HG03571 (cell line): Measurements from ENCODE around the gene NR3C1.
A peak's percentile ranks its signal among the peaks of the same experiment; 100 is the strongest.

Source experiments
- ATAC-seq: cut with Tn5 transposase; IDR thresholded peaks from one replicate; pipeline ENCODE4 v1.9.1; 2021; ENCODE audit not compliant: unreplicated experiment

The NR3C1 gene

DNA sequence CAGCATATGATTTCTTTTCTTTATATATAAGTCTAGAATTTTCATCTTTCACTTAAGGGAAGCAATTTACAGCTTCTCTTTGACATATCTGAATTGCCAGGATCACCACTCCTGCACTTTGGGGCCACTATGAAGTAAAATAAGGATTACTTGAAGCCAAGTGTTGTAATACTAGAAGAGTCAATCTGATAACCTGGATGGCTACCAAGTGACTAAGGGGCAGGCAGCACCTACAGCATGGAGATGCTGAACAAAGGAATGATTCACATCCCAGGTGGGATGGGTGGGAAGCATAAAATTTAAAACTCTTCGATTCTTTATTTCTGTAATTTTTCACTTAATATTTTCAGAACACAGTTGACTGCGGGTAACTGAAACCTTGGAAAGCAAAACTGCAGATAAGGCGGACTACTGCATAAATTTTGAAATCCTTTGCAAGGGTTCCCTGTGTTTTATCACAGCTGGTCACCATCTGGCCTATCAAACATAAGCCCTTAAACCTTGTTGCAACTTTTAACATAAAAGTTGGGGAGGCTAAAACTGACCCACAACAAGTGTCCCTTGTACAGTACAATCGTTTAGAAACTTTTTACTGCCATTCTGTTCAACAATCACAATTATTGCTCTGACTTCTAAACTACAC lies 31.2 kb downstream of the NR3C1 start:
- no peak for ATAC-seq

DNA sequence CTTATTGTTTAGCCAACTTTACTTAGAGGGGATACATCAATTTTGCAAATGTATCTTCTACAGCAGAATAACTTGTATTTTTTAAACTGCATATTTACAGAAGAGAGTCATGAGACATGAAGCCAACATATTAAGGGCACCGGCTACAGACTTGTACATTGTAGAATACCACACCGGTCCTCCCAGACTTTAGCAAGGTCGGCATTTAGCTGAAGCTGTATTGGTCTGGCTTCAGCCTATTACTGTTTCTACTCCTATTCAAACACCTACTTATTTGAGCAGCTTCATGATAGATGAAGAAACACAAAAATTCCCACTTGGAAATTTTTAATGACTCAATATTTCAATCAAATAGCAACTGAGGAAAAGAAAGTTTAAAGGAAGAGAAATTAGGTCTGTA lies 33.0 kb downstream of the NR3C1 start:
- ATAC-seq = no peak

DNA sequence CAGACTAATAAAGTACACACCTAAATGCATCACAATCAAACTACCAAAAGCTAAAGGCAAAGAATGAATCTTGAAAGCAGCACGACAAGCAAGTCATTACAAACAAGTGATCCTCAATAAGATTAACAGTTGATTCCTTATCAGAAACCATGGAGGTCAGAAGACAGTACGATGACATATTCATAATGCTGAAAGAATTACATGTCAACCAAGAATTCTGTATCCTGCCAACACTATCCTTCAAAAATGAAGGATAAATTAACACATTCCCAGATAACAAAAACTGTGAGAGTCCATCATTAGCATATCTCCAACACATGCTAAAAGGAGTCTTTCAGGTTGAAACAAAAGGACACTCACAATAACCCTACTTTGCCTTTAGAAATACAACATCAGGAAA lies 39.4 kb downstream of the NR3C1 start:
- no peak for ATAC-seq

DNA sequence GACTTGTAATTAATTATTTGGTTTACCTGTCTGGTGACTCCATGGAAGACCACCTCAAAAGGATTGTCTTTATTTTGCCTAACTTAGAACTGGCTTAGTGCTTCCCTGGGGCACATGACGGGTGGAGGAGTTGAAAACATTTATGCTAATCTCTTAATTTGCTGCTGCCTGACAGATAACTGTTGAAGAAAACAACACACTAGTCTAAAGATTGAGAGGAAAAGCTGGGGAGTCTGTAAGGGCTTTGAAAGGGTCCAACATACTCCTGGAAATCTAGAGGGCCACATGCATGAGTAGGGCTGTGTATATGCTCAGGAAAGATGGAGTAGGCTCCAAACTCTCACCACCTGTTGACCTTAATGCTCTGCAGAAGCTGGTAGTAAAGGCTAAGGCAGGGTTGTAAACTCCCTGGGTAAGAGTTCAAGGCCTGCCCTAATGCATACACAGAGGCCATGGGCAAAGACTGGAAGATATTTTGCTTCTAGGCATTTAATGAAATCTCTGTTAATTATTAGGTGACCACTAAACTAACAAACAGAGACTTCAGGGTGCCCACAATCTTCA lies 40.7 kb downstream of the NR3C1 start:
- no peak for ATAC-seq

DNA sequence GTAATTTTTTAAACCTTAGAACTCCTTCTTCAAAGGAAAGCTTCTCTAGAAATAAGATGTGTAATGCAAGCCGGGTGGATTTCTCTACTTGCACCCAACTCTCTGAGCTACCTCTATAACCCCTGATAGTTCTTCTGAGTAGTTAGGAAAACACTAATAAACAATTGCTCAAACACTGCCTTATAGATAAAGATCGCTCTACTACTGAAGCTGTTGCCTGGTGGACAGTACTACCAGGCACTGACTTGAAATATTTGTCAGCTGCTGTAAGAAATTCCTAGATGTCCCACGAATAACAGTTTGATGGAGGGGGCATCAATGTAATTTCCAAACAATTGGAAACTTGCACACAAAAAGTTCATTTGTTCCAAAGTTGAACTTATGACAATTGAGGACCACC lies 42.0 kb downstream of the NR3C1 start:
- ATAC-seq = no peak

DNA sequence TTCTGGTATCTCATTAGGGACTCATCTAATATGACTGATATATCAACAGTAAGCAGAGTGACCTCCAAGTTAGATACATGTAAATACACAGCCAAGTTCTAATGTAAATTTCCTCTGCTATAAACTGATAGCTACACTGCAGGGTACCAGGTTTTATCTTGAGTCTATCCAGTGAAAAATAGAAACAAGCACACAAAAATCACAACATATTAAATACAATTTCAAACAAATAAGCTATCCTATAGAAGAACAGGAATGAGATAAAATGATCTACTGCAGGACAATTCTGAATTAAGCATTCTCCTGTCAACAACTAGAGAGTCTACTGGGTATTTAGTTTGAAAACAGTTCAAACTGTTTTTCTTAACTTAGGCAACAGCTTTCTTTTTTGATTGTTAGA lies 42.7 kb downstream of the NR3C1 start:
- ATAC-seq = no peak

DNA sequence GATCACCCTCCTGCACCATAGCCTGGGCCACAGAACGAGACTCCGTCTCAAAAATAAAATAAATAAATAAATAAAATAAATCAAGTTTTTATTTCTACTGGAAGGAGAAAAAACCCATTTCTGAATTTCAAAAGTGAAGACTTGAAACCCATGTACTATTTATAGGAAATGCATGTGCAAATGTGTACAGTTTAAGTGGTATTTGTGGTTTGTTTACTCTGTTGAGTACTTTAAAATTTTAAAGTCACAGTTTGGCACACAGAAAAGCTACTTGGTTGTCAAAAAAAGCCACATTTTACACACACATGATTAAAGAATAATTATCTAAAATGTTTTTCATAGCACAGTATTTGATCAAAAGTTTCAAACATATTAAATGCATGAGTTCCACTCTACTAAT lies 43.6 kb downstream of the NR3C1 start:
- ATAC-seq = peak; percentile 54

DNA sequence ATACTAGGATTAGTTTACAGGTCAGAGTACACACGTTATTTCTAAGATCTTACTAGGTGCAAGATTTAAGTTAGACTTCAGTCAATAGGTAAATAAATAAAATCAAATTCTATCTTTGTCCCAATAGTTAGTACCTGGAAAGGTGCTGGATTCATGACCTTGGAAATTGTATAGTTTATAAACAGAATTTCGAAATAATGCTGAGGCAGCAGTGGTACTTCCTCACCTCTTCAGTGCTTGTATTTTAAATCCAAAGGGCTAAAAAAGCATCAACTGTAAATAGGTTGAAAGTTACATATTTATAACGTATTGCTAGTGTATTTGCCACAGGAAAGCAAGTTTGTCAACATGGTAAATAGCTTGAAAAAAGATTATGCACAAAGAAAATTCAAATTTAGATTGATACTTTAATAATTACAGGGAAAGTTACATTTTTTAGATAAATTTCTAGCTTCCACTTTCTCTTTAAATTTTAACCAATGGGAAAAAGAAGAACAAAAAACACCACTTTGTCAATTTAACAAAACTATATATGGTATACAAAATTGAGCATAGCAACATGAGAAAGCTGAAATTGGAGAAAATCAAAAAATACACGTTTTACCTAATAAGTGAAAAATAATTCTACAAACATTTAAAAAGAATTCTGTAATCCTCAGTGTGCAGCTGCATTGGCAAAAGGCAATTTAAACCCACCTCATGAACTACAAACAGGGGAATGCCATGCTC lies 46.5 kb downstream of the NR3C1 start:
- ATAC-seq = no peak

DNA sequence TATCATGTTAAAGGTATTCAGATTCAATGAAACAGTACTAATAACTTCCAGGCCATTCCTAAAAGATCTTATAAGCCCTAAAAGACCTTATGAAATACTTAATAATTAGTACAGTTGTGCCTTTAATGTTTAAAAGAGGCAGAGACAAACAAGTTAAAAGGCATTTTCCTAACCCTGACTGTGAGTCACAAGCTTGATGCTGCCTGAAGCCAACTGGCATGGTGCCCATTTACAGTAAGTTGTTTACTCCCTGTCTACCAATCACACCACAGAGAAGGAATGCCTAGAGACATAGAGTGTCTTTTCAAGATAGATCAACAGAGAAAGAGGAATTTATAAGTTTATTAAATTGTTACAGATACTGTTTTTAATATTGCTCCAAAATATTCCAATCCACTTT lies 47.8 kb downstream of the NR3C1 start:
- ATAC-seq = no peak

DNA sequence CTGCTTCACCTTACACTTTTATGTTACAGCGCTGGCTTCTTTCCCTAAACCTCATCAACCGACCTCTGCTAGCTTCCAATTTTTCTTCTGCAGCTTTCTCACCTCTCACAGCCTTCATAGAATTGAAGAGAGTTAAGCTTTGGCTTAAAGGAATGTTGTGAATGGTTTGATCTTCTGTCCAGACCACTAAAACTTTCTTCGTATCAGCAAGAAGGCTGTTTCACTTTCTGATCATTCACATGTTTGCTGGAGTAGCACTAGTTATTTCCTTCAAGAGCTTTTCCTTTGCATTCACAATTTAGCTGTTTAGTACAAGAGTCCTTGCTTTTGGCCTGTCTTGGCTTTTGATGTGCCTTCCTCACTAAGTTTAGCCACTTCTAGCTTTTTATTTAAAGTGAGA lies 49.5 kb downstream of the NR3C1 start:
- ATAC-seq = no peak

DNA sequence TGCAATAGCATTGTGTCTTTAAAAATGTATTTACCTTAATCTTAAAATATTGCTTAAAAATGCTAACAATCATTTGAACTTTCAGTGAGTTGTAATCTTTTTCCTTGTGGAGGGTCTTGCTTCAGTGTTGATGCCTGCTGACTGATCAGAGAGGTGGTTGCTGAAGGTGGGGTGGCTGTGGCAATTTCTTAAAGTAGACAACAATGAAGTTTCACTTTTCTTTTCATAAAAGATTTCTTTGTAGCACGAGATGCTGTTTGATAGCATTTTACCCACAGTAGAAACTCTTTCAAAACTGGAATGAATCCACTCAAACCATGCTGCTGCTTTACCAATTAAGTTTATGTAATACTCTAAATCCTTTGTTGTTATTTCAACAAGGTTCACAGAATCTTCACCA lies 50.8 kb downstream of the NR3C1 start:
- no peak for ATAC-seq

DNA sequence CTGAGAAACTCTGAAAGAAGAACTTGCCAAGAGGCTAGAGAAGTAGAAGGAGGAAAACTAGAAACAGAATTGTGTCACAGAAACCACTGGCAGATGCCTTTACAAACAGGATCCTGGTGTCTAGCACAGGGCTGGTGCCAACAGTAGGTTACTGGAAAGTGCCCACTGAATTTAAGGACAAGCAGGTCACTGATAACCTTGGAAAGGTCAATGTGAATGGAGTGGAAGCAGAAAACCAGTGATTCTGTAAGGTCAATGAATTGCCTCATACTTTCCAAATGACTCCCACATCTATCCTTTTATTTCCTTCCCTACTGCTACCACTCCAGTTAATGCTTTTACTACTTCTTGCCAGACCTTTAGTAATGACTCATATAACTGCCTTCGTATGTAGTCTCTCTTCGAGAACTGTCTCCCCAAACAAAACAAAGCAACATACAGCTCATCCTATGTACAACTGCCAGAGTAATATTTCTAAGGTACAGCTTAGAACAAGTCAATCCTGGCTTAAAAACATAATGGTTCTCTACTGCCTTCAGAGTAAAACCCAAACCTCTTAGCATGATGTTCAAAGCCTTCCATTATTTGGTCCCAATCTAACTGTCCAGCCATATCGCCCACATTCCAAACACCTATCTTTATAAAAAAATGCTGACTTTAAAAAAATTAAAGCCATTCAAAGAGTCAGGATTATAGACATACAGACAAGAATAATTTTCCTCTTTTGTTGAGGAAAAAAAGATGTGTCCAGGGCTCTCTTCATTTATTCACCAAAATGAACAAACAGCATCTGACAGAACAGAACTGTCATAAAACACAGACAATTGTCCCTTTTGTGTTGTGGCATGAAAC lies 52.5 kb downstream of the NR3C1 start:
- no peak for ATAC-seq

DNA sequence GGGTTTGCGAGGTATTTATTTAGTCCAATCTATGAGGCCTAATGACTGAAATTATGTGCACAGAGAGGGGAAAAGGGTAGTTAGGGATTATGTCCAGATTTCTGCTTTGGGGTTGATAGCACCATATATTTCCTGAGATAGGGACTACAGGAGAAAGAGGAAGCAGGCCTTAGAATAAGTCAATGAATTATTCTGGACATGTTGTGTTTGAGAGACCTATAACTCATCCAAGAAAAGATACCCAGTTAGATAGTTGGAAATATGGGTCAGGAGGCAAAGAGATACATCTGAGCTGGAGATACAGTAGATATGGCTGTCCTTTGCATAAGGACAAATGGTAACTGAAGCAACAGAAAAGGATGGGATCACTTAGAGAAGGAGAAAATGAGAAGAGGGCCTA lies 53.1 kb downstream of the NR3C1 start:
- ATAC-seq = no peak

DNA sequence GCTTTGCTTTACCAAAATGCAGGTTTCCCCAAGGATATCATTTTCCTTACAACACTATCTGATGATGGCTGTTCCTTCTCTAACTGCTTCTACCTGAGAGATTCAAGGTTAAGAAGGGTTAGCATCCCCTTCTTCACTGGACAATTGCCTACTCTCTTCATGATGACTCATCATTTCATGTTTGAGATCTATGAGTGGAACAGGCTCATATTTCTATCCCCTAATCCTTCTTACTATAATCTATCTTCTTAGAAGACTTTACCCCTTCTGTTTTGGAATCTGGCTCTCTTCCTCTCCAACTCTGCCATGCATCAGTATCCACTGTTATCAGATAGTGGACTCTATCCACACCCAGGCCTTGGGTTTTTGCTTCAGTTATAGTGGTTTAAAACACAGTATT lies 54.3 kb downstream of the NR3C1 start:
- no peak for ATAC-seq

DNA sequence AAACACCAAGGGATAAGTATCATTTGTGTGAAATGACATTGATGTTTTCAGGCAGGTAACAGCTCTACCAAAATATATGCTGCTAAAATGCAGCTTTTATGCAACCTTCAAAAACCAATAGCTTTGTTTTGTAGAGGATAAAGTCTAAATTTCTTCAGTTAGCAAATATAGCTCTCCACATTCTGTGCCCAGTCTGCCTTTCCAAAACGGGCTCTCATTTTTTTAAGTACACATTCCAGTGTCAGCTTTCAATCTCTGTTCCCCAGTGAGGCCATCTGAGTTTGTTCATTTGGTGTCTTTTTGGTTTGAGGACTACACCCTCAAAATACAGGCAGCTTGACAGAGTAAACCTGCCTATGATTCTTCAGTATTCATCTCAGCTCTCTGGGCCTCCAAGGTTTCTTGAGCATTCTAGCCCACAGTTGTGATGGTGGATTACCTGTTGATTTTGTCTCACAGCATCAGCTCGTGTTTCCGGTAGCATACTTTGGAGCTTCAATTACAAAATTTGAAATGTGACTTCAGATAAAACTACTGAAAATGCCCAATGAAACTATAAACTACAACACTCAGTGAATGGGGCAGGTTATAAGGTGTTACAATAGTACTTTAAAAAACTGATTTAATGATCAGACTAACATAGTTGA lies 55.7 kb downstream of the NR3C1 start:
- ATAC-seq = no peak

DNA sequence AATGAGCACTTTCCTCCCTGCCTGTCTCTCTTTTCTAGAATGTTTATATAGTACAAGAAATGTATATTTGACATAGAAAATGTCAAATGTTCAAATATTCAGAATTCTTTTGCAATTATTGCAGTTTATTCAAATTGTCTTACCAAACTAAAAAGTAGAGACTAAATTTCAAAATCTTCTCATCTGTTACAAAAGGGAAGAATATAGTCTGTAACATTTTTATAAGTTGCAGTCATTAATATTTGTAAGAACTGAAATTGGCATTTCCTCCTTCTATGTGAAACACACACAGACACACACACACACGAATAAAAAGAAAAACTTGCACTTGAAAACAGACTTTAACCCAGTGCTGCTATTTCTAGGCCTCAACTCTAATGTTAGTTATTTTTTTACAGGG lies 56.4 kb downstream of the NR3C1 start:
- no peak for ATAC-seq

DNA sequence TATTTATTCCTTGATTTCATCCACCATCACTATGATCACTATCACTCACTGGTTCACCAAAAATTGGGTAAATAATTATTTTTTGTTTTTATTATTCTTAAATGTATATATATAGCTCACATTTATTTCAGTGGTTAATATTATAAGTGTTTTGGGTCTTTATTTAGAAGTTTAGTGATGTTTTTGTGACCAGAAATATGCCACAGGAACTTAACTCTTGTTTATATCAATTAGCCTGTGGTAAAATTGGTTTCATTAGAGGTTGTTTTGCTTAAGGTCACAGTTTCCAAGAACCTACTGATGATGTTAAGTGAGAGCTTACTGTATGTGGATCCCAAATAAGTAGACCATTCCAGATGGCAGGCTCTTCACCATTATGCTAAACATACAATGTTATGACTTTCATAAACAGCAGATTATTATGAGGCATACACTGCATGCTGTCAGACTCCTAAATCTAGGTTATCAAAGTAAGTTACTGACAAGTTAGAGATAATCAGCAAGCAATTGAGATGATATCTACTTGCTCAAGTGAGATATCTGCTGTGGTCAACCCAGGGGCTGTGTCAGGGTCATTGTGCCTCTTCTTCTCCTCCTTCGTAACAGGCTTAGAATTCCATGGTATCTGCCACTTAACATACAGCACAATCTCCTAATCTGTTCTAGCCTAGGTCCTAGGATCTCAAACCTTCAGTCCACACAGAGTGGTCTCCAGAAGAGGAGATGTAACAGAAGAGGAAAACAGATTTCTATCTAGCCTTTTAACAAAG lies 57.6 kb downstream of the NR3C1 start:
- ATAC-seq = no peak

DNA sequence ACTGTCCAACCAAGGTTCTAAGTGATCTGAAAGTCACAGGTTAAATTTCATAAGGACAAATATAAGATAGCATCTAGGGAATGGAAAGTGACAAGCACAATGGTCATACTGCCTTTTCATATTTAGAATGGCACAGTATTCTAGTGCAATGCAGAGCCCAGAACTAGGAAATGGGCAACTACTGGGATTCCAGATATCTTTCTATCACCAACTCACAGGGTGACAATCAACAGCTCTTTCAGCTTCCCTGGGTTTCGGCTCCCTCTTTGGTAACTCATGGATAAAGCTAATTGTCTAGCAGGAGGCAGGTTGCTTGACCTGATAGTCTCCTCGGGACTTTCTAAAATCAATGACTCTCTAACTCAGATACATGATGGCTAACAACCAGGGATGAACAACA lies 60.4 kb downstream of the NR3C1 start:
- ATAC-seq = no peak

DNA sequence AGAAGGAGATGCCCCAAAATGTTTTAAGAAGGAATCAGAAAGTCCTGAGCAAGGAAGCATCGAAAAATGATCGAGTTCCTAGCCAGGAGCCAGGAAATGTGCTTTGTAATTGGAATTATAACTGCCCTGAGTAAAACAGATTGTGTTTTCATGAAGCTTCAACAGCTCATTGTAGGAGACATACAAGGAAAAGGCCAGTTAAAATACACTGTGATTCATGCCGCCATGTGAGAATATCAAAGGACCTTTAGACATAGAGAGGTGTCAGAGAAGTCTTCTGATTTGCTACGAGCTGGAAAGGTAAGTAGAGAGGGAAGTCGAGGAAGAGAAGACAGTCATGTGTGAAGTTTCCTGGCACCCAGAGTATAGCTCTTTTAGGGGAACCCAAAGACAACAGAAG lies 60.9 kb downstream of the NR3C1 start:
- ATAC-seq = no peak

DNA sequence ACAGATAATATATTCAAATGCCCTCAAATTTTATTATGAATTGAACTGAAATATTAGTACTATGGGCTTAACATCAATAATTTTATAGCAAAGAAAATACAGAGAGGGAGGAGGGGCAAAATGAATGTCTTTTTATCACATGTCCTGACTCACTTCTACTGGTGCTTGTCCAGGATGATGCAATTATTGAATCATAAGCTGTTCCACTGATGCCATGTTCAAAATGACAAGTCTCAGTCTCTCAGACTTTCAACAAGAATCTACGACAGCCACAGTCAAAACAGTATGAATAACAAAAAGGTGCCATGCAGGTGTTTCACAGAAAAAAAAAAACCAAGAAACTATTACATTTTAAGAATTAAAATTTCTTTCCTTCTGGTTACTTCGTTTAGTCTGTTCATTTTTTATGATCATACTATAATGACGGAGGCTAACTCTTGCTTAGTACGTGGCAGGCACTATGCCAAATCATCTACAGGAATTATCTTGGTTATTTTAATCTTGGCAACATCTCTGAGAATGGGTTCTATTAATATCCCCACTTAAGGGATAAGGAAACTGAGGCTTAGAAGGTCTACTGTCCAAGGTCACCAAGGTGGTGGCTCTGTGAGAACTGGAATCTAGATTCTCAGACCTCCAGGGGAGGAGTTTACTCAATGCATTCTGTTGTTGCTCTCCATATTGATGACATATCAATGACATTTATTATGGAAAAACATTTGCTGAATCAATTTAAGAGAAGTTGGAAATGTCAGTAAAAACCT lies 61.5 kb downstream of the NR3C1 start:
- no peak for ATAC-seq
